Measurements from ENCODE around the gene TMEM181. TPM values are rescaled to one million over a fixed set of nuclear protein-coding genes. Genes with fewer than 3 reads are reported as not detected.

The TMEM181 gene
- total and polyA plus RNA-seq, 2 donors (not counting 1 experiment from before 2014, with no cell fraction given), result 2.8 to 9.3 TPM

DNA sequence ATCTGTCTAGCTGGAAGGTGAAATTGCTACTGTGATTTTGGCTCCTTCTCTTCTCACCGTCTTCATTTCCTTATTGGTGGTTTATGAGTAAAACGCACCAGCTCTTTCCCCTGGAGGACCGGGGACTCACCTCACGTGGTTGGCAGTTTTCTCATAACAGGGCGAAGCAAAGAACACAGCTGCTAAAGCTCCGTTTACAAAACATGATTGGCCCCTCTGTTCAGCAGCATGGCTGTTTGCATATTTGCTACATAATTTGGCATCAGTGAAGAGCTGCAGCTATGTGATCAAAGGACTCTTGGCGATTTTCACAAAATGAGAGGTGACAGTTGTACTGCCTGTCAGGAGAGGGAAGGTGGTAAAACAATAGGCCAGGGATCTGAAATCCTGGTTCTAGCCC is 20.5 kb upstream of the TMEM181 start:
- Histone ChIP-seq H3K4me2 (replicated peaks; ENCODE audit: low read depth, low read length, poor library complexity, severe bottlenecking) (no peak overlapping the region), H3K4me1 (ENCODE audit: control insufficient read depth in 2 of 2, insufficient read depth in 2 of 2, low read length in 2 of 2) (peaks cover 8 to 18% of the 10 kb centered on the region in 2 donors), H3K27ac (ENCODE audit: low read length in 2 of 2) (no peak overlapping the region), H3K9me3 (ENCODE audit: control extremely low read depth in 1 of 3, control insufficient read depth in 2 of 3, insufficient read depth in 1 of 3, low read length in 2 of 3) (peaks cover 0 to 8% (median 0%) of the 10 kb centered on the region in 3 donors), H3K27me3 (replicated peaks in 1 of 4; ENCODE audit: control extremely low read depth in 1 of 4, control insufficient read depth in 3 of 4, insufficient read depth in 4 of 4, low read length in 3 of 4) (peaks cover 0 to 60% (median 29%) of the 10 kb centered on the region in 4 experiments), H2AFZ (ENCODE audit: insufficient read depth, low read depth, low read length, poor library complexity, severe bottlenecking) (no peak overlapping the region), H3K9ac (ENCODE audit: low read length) (no peak overlapping the region), H4K20me1 (ENCODE audit: control insufficient read depth, insufficient read depth, low read length, poor library complexity, severe bottlenecking) (no peaks in the 10 kb centered on the region), H3K79me2 (ENCODE audit: control insufficient read depth, insufficient read depth, low read length) (no peaks in the 10 kb centered on the region), H3K36me3 (replicated peaks in 1 of 2; ENCODE audit: control extremely low read depth in 1 of 2, control insufficient read depth in 1 of 2, extremely low read depth in 1 of 2, insufficient read depth in 2 of 2, low read length in 1 of 2) (no peaks in the 10 kb centered on the region), H3K4me3 (ENCODE audit: control extremely low read depth in 1 of 5, extremely low read depth in 1 of 5, insufficient read depth in 1 of 5, low read depth in 2 of 5, low read length in 4 of 5) (no peak overlapping the region)
- DNase-seq, result no peak
- H3K27me3 Mint-ChIP-seq, result peaks cover 62% of the 10 kb centered on the region
- no peaks in the 10 kb centered on the region for H3K9me3 Mint-ChIP-seq (ENCODE audit: insufficient read depth)
- CTCF ChIA-PET, result no interaction called here
- intact Hi-C loops (cut with micrococcal nuclease), result no loop called here
- H3K27ac Mint-ChIP-seq, result no peak overlapping the region
- 75% methylated on average over 5 of the region's 7 CpGs for WGBS (ENCODE audit: insufficient coverage)
- H3K4me3 Mint-ChIP-seq, result no peak overlapping the region
- ATAC-seq (ENCODE audit: low read depth), result no peak
- POLR2A ChIA-PET, result no interaction called here
- H3K4me1 Mint-ChIP-seq, result peaks cover 6% of the 10 kb centered on the region
- TF ChIP-seq EZH2 (IDR thresholded peaks at IDR 0.05; ENCODE audit: borderline replicate concordance, insufficient read depth, low read depth, low read length, poor library complexity, severe bottlenecking), result no peak
- TF ChIP-seq, protein P1, sequence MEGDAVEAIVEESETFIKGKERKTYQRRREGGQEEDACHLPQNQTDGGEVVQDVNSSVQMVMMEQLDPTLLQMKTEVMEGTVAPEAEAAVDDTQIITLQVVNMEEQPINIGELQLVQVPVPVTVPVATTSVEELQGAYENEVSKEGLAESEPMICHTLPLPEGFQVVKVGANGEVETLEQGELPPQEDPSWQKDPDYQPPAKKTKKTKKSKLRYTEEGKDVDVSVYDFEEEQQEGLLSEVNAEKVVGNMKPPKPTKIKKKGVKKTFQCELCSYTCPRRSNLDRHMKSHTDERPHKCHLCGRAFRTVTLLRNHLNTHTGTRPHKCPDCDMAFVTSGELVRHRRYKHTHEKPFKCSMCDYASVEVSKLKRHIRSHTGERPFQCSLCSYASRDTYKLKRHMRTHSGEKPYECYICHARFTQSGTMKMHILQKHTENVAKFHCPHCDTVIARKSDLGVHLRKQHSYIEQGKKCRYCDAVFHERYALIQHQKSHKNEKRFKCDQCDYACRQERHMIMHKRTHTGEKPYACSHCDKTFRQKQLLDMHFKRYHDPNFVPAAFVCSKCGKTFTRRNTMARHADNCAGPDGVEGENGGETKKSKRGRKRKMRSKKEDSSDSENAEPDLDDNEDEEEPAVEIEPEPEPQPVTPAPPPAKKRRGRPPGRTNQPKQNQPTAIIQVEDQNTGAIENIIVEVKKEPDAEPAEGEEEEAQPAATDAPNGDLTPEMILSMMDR (IDR thresholded peaks at IDR 0.05), result no peak

DNA sequence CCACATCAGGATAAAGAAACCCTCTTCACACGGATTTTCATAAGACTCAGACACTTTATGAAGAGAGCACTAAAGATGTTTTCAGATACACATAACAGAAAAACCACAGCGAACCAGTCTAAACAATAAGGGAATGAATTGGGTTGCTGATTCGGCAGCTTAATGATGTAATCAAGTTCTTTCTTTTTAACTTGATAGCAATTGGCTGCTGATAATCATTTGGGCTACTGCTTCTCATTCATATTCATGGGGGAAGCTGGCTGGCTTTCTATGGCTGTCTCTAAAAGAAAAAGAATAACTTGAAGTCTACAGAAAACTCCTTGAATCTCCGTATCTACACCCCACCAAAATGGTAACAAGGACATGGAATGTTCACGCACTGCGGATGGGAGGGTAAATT is 20.0 kb upstream of the TMEM181 start:
- Mint-ChIP-seq H3K4me1 (peaks cover 6% of the 10 kb centered on the region), H3K27ac (no peak overlapping the region), H3K4me3 (no peak overlapping the region), H3K27me3 (peaks cover 61% of the 10 kb centered on the region), H3K9me3 (ENCODE audit: insufficient read depth) (no peaks in the 10 kb centered on the region)
- no CpG with 5 or more reads among the region's 6 CpGs for WGBS (ENCODE audit: insufficient coverage)
- peaks cover 0 to 8% (median 0%) of the 10 kb centered on the region in 3 donors for H3K9me3 ChIP-seq (ENCODE audit: control extremely low read depth in 1 of 3, control insufficient read depth in 2 of 3, insufficient read depth in 1 of 3, low read length in 2 of 3)
- H3K9ac ChIP-seq (ENCODE audit: low read length), result no peak overlapping the region
- CTCF ChIA-PET, result no interaction called here
- H4K20me1 ChIP-seq (ENCODE audit: control insufficient read depth, insufficient read depth, low read length, poor library complexity, severe bottlenecking), result no peaks in the 10 kb centered on the region
- intact Hi-C loops (cut with micrococcal nuclease), result no loop called here
- TF ChIP-seq EZH2 (IDR thresholded peaks at IDR 0.05; ENCODE audit: borderline replicate concordance, insufficient read depth, low read depth, low read length, poor library complexity, severe bottlenecking), result no peak
- TF ChIP-seq, protein P1 (IDR thresholded peaks at IDR 0.05), result no peak
- H3K27me3 ChIP-seq (replicated peaks in 1 of 4; ENCODE audit: control extremely low read depth in 1 of 4, control insufficient read depth in 3 of 4, insufficient read depth in 4 of 4, low read length in 3 of 4), result peaks cover 0 to 57% (median 29%) of the 10 kb centered on the region in 4 experiments
- POLR2A ChIA-PET, result no interaction called here
- H3K4me3 ChIP-seq (ENCODE audit: control extremely low read depth in 1 of 5, extremely low read depth in 1 of 5, insufficient read depth in 1 of 5, low read depth in 2 of 5, low read length in 4 of 5), result no peak overlapping the region
- H3K4me1 ChIP-seq (ENCODE audit: control insufficient read depth in 2 of 2, insufficient read depth in 2 of 2, low read length in 2 of 2), result peaks cover 8 to 18% of the 10 kb centered on the region in 2 donors
- ATAC-seq (ENCODE audit: low read depth), result no peak
- no peak overlapping the region for H2AFZ ChIP-seq (ENCODE audit: insufficient read depth, low read depth, low read length, poor library complexity, severe bottlenecking)
- H3K36me3 ChIP-seq (replicated peaks in 1 of 2; ENCODE audit: control extremely low read depth in 1 of 2, control insufficient read depth in 1 of 2, extremely low read depth in 1 of 2, insufficient read depth in 2 of 2, low read length in 1 of 2), result no peaks in the 10 kb centered on the region
- DNase-seq, result no peak
- H3K79me2 ChIP-seq (ENCODE audit: control insufficient read depth, insufficient read depth, low read length), result no peaks in the 10 kb centered on the region
- no peak overlapping the region for H3K27ac ChIP-seq (ENCODE audit: low read length in 2 of 2)
- no peak overlapping the region for H3K4me2 ChIP-seq (replicated peaks; ENCODE audit: low read depth, low read length, poor library complexity, severe bottlenecking)
